Stimulated activated CD8-positive, alpha-beta memory T cell treated with anti-CD3 and anti-CD28 coated beads, Interleukin-12 subunit alpha, Interleukin-12 subunit beta, amount 100 ng/mL, for 24 hours (primary cell): ENCODE measurements around the gene SMG1.
A peak's percentile ranks its signal among the peaks of the same experiment; 100 is the strongest.
"Not testable (repeated sequence)": the region's sequence is repeated elsewhere in the genome, so short reads cannot be mapped to it uniquely, and the experiment has no call there.

ENCODE experiments used
- DNase-seq: peaks from one replicate; pipeline ENCODE4 v3.0.0-alpha.2; 2020; ENCODE audit errors: extremely low read depth

Gene SMG1

DNA sequence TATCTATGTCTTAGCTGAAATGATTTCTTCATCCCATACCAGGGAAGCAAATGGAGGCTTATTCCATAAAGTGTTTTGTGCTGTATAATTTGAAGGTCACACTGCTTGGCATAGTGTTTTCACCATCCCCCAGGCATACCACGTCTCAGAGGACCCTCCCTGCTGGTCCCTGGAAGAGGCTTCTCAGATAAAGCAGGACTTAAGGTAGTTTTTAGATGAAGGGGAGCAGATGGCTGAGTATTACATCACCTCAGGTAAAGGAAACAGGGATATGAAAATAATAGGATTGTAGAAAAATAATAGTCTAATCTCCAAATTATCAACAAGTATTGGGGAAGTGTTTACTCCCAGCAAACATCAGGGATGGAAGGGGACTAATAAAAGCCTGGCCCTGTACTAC, 7.3 kb upstream of the SMG1 start:
- no peak for DNase-seq

DNA sequence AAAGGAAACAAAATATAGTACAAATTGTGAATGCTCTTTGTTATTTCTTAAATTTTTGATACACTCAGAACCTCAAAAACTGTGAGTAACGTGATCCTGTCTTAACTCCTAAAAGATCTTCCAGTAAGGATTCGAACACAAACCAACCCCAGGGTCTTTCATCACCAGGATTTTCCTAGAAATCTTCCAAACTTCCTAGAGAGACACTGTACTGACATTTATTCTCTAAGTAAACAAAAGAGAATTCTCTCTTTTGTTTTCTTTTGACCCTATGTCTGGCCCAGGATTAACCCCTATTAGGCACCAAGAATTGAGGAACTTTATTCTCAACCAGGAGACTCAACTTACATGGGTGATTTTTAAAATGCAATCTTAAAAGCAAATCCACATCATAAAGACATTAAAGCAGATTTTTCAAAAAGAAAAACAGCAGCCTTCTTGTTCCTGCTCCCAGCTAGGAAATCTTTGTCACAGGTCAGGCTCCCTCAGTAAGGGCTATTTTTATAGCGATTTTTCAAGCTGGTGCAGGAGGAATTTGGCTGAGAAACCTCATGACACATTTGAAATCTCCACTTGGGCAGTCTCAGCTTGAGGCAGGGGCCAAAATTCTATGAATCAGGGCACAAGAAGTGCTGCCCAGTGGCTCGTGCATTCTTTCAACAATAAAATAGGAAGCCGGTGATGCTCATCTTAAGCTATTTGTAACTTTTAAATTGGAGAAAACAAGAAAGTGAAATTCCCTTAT, 6.2 kb upstream of the SMG1 start:
- no peak for DNase-seq

DNA sequence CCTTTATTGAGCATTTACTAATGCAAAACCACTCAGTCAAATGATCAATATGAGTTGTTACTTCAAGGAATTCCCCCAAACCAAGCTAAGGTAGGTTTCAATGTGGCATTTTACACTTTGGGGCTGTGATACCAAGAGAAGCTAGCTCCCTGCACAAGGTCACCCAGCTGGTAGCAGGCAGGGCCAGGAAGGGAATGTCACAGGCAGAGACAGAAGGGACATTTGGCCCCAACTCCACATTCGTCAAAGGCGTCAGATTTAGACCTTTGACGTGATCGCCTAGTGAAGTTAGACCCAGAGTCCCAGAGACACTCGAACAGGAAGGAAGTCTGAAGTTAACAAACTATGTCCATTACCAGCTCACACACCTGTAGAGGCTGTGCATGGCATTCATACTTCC, 5.5 kb upstream of the SMG1 start:
- DNase-seq: no peak

DNA sequence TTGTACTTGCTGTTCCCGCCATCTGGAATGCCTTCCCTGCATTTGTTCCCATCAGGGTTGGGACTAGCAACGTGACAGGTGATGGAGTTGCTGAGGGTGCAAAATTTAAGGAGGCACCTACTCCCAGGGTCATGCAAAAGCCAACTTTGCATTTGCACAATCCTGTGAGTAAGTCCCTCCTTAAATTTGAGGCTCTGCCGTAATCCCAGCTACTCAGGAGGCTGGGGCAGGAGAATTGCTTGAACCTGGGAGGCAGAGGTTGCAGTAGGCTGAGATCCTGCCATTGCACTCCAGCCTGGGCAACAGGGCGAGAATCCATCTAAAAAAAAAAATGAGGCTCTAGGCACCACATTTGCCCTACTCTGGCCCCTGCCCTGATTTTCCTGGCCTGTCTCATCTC, 3.9 kb upstream of the SMG1 start:
- DNase-seq: not testable (repeated sequence)

DNA sequence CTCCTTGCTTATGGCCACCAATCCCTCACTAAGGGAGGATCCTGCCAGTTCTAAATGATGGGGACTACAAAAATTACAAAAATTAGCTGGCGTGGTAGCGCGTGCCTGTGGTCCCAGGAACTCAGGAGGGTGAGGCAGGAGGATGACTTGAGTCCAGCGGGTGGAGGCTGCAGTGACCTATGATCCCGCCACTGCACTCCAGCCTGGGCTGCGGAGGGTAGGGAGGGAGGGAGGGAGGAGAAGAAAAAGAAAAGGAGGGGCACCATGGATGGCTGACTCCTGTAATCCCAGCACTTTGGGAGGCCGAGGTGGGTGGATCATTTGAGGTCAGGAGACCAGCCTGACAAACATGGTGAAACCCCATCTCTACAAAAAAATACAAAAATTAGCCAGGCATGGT, 1.9 kb upstream of the SMG1 start:
- not testable (repeated sequence) for DNase-seq

DNA sequence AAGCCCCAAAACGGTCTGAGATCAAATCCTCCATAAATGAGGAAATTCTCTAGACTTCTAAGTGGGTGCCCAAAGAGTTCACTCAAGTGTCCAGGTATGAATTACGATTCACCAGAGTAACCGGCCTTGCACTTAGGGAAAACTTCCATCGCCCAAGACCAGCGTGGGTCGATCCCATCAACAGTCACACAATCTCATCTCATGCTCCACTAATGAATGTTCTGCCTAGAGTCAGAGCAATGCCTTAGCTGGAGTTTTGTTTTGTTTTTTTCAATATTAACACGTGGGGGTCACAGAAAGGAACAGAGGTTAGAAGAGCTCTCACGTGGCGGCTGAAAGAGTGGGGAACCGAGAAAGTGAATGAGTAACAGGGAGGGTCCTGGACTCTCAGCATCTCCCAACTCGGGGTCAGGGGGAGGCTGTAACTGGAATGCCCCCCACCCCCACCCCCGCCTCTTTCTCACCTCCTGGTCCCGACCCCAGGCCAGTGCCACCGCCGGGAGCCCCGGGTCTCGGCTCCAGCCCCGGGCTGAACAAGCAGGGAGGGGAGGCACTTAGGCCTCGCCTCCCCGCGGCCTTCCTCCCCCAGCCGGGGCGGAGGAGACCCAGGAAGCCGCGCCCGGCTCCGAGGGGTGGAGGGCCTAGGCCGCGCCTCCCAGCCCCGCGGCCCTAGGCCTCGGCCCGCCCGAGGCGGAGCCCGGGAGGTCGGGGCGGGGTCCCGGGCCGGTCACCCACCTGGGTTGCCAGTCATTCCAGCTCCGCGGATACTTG, 808 bp downstream of the SMG1 start:
- peak; percentile 11 for DNase-seq

DNA sequence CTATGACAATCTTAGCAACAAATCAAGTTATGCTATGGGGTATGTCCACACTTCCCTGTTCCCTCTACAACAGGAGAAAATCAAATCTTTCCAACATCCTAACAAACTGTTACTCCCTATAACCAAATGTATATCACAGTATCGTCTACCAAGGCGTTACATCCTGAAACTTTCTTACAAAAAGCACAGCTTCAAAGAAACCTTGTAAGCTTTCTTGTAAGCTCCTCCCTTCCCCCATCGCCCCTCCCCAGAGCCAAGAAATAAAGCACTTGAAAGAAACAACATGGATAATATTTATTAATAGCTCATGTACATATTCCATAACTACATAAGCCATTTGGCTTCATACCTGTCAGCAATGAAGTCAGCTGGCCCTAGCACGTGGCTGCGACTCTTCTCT, 2.3 kb downstream of the SMG1 start:
- not testable (repeated sequence) for DNase-seq

DNA sequence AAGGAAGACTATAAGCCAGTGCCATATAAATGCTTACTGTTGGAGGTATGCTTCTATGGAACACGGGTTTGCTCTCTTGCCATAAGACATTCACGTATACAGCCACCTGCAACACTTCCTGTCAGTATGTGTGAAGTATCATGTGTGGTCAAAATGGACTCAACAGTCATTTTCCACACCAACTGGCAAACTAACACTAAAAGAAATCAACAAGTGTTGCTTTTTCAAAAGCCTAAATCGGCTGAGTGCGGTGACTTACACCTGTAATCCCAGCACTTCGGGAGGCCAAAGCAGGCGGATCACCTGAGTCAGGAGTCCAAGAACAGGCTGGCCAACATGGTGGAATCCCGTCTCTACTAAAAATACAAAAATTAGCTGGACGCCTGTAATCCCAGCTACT, 3.1 kb downstream of the SMG1 start:
- DNase-seq: not testable (repeated sequence)

DNA sequence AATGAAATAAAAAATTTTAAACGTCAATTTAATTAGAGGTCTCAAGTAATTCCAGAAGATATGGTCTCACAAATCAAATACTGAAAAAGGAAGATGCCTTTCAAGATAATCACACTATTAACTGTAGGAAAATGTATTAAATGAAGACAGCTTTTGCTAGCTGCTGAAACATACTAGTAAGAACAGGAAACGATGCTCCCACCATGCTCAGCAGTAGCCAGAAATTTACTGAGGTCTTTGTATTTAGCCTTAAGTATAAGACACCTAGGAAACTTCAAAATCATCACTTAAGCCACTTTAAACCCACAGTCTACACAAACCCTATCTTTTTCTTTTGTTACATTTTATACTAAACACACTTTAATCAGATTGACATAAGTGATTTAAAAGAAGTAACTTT, 16.6 kb downstream of the SMG1 start:
- not testable (repeated sequence) for DNase-seq

DNA sequence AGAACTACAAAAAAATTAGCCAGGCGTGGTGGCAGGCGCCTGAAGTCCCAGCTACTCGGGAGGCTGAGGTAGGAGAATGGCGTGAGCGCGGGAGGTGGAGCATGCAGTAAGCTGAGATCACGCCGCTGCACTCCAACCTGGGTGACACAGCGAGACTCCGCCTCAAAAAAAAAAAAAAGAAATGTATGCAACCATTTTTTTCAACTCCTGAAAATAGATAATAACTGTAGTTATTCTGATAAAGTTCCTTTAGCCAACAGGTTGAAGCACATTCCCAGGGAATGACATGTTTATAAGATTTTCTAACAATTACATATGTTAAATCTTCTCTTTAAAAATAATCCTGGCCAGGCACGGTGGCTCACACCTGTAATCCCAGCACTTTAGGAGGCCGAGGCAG, 17.5 kb downstream of the SMG1 start:
- DNase-seq: not testable (repeated sequence)

DNA sequence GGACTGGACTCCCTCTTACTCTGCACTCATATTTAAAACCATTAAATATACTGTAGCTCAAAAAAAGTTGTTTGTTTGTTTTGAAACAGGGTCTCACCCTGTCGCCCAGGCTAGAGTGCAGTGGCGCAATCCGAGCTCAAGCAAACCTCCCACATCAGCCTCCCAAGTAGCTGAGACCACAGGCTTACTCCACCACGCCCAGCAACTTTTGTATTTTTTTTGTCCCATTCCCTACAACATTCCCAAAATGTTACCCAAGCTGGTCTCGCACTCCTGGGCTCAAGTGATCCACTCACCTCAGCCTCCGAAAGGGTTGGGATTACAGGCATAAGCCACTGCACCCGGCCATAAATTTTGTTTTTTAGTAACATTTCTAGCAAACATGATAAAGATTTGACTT, 23.4 kb downstream of the SMG1 start:
- DNase-seq: not testable (repeated sequence)

DNA sequence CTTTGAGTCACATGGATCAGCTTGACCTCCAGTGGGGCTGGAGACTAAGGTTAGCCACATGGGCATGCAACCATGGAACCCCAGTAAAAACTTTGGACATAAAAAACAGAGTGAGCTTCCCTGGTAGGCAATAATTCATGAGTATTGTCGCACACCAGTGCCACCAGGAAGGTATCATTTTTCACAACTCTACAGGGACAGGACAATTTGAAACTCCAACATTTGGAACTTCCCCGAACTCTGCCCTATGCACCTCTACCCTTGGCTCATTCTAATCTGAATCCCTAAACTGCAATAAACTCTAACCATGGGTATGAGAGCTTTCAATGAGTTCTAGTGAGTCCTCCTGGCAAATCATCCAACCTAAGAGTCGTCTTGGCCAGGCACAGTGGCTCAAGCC, 24.2 kb downstream of the SMG1 start:
- DNase-seq: not testable (repeated sequence)

DNA sequence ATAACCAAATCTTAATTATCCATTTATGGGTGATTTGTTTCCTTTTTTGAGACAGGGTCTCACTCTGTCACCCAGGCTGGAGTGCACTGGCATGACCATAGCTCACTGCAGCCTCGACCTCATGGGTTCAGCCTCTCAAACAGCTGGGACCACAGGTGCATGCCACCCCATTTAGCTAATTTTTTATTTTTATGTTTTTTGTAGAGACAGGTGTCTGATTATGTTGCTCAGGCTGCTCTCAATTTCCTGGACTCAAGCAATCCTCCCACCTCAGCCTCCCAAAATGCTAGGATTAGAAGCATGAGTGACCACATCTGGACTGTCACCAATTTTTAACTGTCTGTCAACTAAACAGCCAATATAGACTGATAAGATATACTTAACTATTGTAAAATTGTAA, 25.0 kb downstream of the SMG1 start:
- not testable (repeated sequence) for DNase-seq

DNA sequence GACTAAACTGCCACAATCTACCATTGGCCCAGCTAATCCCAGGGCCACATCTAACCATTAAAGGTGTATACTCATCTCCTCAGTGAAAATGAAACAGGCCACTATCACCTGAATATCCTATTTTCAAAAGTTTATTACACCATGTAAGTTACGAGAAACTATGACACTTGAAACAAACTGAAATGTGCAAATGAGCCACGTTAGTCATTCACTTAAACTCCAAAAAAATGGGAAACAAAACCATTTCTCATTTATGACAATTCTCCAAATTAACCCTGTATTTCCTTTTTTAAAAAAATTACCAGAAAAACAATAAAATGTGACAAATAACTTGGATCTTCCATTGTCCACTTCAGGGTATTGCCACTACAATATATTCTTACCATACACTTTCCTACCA, 41.8 kb downstream of the SMG1 start:
- not testable (repeated sequence) for DNase-seq

DNA sequence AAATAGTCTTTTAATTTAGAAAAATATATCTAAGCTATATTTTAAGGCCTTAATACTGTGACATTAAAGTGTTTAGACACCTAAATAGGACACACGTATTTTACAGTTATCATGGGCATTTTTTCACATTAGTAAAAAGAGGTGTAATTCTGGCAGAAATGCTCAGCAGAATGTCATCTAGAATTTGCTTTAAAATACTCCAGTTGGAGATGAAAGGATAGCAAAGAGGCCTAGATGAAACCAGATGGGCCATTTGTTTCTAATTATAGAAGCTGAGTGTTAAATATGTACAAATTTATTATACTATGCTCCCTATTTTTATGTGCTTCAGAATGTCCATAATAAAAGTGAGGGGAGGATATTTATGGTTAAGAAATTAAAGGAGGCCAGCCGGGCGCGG, 48.5 kb downstream of the SMG1 start:
- not testable (repeated sequence) for DNase-seq

DNA sequence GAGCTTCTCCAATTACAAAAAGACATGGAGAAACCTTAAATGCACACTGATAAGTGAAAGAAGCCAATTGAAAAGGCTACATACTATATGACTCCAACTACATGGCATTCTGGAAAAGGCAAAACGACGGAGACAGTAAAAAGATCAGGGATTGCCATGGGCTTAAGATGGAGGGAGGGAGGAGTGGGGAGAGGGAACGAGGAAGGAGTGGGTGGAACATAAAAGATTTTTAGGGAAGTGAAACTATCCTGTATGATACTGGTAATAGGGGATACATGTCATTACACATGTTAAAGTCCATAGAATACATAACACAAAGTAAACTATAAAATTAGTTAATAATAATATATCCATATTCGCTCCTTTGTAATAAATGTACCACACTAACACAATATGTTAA, 48.9 kb downstream of the SMG1 start:
- not testable (repeated sequence) for DNase-seq

DNA sequence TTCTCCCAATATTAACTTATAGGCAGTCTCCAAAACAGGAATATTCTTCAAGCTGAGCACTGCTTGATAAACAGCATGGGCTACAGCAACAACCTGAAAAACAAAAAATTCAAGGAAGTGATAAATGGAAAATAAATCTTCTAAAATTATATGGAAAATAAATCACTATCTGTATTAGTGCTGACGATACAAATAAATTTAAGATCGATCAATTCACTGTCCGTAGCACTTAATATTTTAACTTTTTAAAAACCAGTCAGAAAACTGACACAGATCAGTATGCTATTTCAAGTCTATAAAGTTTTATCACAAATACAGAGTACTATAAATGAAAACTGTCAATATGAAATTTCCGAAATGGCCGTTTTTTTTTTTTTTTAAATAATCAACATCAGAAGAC, 49.9 kb downstream of the SMG1 start:
- DNase-seq: not testable (repeated sequence)

DNA sequence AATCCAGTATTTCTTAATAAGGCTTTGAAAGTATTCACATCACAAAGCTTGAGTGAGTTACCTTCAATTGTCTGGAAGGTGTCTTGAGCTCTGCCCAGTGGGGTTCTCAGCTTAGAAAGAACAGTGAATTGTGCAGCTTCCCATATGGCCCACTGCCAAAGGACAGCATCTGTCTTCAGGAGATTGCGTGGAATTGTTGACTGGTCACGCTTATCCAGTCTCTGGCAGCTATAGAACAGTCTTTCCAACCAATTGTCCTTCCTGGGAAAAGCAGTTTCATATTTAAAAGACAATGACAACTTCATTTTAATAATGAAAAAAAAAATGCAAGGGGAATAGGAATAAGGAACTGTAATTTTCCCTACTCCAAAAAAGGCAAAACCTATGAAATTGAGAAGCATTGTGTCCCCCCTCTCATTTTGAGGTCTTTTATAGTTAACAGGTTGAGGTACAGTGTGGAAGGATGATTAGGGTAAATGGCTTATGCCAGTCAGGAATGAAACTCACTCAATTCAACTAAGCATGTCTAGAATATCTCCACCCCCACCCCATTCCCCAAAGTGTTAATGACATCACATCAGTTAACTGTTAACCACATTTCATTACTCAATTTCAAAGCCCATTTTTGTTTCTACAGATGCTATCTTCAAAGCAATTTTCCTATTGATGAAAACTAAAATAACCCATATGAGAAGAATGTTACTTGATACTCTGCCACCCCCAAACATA, 57.0 kb downstream of the SMG1 start:
- not testable (repeated sequence) for DNase-seq

DNA sequence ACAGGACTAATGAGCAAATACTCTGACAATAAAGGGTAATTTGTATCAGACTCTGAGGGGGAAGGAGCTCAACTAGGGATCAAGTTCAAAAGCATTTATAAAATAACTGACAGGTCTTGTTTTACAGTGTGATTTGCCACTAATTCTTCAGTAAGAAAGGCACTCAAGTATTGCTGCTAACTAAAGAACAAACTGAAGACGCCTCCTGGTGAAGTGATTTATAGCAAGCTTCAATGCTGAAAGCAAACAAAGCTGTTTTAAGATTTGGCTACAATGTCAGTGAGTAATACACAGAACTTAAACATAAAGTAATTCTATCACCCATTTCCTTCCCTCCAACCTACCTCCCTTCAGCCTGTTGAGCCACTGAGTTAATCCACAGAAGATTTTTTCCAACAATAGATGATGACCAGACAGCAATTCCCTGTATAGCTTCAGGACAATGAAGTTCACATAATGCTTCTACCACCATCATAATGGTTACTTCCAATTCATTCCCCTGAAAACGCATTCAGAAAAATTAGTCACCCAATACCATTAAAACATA, 59.9 kb downstream of the SMG1 start:
- not testable (repeated sequence) for DNase-seq

DNA sequence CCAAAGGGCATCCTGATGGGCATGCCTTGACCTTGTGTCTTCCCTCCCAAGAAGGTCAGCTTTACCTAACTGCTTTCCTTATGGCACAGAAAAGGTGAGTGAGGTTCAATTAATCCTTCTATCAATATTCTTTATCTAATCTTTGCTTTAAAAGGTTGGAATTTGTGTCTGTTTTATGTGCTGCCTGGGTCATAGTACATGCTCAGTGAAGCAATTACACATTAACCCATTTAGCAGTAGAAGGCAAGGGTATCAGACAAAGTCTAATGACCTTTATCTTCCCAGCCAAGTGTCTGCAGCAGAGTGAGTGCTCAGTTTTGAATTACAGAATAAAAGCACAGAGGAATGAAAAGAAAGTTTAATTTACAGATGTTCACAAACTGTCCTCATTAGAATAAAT, 63.3 kb downstream of the SMG1 start:
- not testable (repeated sequence) for DNase-seq

DNA sequence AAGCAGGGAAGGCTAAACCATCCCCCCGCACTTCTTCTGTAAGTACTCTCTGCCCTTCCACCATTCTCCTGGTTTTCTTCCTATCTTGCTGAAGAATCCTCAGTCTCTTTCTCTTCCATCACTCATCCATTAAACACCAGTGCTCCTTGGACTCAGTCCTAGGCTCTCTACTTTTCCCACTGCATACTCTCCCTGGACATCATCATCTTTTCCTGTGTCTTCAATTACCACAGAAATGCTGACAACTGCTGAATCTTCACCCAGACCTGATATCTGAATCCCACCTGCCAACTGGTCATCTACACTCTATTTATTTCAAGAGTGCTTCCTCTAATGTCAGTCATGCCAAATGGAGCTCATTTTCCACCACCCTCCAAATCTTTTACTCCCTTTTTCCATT, 71.0 kb downstream of the SMG1 start:
- DNase-seq: no peak

DNA sequence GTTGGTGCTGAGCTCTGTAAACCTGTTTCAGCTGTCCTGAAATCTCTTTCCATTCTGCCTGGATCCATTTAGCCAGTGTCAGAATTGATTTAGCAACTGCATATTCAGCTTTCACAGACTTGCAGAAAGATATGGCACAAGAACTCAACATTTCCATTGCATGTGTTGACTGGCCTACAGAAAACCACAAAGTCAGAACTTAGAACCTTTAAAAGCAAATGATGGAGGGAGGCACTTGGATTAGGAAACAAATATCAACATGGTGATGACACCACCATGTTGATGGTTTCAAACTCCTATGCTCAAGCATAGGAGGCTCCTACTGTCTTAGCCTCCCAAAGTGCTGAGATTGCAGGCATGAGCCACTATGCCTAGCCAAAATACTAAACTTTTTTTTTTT, 72.5 kb downstream of the SMG1 start:
- no peak for DNase-seq
